ENCODE data around the gene HNRNPM. TPM values are rescaled to one million over a fixed set of nuclear protein-coding genes. Genes with fewer than 3 reads are reported as not detected.

The HNRNPM gene
- total and polyA plus RNA-seq, 2 donors (not counting 1 experiment from before 2014, with no cell fraction given) = 137 to 221 TPM

GRCh38 chr19:8397746-8398310 lies 46.9 kb upstream of the HNRNPM start:
- no peaks in the 10 kb centered on the region for H3K9me3 Mint-ChIP-seq (ENCODE audit: insufficient read depth)
- no peak overlapping the region for H3K27ac ChIP-seq (ENCODE audit: low read length in 2 of 2)
- peaks cover 80% of the 10 kb centered on the region for H4K20me1 ChIP-seq (ENCODE audit: control insufficient read depth, insufficient read depth, low read length, poor library complexity, severe bottlenecking)
- no peak overlapping the region for H3K27ac Mint-ChIP-seq
- no peak overlapping the region for H3K4me3 Mint-ChIP-seq
- H3K9ac ChIP-seq (ENCODE audit: low read length) = no peak overlapping the region
- H3K27me3 ChIP-seq (replicated peaks in 1 of 4; ENCODE audit: control extremely low read depth in 1 of 4, control insufficient read depth in 3 of 4, insufficient read depth in 4 of 4, low read length in 3 of 4) = no peaks in the 10 kb centered on the region
- ChIA-PET CTCF (interaction anchor here (0.9 kb wide), 1 partner anchor 44 kb away, joined by 4 read pairs; no protein-coding TSS in a partner anchor), POLR2A (no interaction called here)
- peaks cover 58% of the 10 kb centered on the region for H3K79me2 ChIP-seq (ENCODE audit: control insufficient read depth, insufficient read depth, low read length)
- no peak for TF ChIP-seq EZH2 (IDR thresholded peaks at IDR 0.05; ENCODE audit: borderline replicate concordance, insufficient read depth, low read depth, low read length, poor library complexity, severe bottlenecking)
- TF ChIP-seq, protein P1, sequence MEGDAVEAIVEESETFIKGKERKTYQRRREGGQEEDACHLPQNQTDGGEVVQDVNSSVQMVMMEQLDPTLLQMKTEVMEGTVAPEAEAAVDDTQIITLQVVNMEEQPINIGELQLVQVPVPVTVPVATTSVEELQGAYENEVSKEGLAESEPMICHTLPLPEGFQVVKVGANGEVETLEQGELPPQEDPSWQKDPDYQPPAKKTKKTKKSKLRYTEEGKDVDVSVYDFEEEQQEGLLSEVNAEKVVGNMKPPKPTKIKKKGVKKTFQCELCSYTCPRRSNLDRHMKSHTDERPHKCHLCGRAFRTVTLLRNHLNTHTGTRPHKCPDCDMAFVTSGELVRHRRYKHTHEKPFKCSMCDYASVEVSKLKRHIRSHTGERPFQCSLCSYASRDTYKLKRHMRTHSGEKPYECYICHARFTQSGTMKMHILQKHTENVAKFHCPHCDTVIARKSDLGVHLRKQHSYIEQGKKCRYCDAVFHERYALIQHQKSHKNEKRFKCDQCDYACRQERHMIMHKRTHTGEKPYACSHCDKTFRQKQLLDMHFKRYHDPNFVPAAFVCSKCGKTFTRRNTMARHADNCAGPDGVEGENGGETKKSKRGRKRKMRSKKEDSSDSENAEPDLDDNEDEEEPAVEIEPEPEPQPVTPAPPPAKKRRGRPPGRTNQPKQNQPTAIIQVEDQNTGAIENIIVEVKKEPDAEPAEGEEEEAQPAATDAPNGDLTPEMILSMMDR (IDR thresholded peaks at IDR 0.05) = no peak
- WGBS (ENCODE audit: insufficient coverage) = 100% methylated on average over 8 of the region's 10 CpGs
- peaks cover 0 to 18% of the 10 kb centered on the region in 2 experiments for H3K36me3 ChIP-seq (replicated peaks in 1 of 2; ENCODE audit: control extremely low read depth in 1 of 2, control insufficient read depth in 1 of 2, extremely low read depth in 1 of 2, insufficient read depth in 2 of 2, low read length in 1 of 2)
- no peaks in the 10 kb centered on the region for H3K4me1 ChIP-seq (ENCODE audit: control insufficient read depth in 2 of 2, insufficient read depth in 2 of 2, low read length in 2 of 2)
- no peak overlapping the region for H2AFZ ChIP-seq (ENCODE audit: insufficient read depth, low read depth, low read length, poor library complexity, severe bottlenecking)
- ATAC-seq (ENCODE audit: low read depth) = no peak
- intact Hi-C loops (cut with micrococcal nuclease) = loop anchor here (5.0 kb wide), 1 partner anchor 131 kb away; no protein-coding TSS in a partner anchor
- H3K4me2 ChIP-seq (replicated peaks; ENCODE audit: low read depth, low read length, poor library complexity, severe bottlenecking) = no peak overlapping the region
- no peaks in the 10 kb centered on the region for H3K9me3 ChIP-seq (ENCODE audit: control extremely low read depth in 1 of 3, control insufficient read depth in 2 of 3, insufficient read depth in 1 of 3, low read length in 2 of 3)
- H3K27me3 Mint-ChIP-seq = no peaks in the 10 kb centered on the region
- no peak overlapping the region for H3K4me3 ChIP-seq (ENCODE audit: control extremely low read depth in 1 of 5, extremely low read depth in 1 of 5, insufficient read depth in 1 of 5, low read depth in 2 of 5, low read length in 4 of 5)
- DNase-seq = no peak
- peaks cover 18% of the 10 kb centered on the region for H3K4me1 Mint-ChIP-seq

GRCh38 chr19:8398311-8398771 lies 46.4 kb upstream of the HNRNPM start:
- H3K4me1 Mint-ChIP-seq = peaks cover 15% of the 10 kb centered on the region
- DNase-seq = no peak
- H3K79me2 ChIP-seq (ENCODE audit: control insufficient read depth, insufficient read depth, low read length) = peaks cover 53% of the 10 kb centered on the region
- H4K20me1 ChIP-seq (ENCODE audit: control insufficient read depth, insufficient read depth, low read length, poor library complexity, severe bottlenecking) = peaks cover 75% of the 10 kb centered on the region
- no peaks in the 10 kb centered on the region for H3K27me3 Mint-ChIP-seq
- no peak overlapping the region for H3K9ac ChIP-seq (ENCODE audit: low read length)
- CTCF ChIA-PET = no interaction called here
- no peak overlapping the region for H3K27ac Mint-ChIP-seq
- no peak overlapping the region for H3K4me3 ChIP-seq (ENCODE audit: control extremely low read depth in 1 of 5, extremely low read depth in 1 of 5, insufficient read depth in 1 of 5, low read depth in 2 of 5, low read length in 4 of 5)
- no peaks in the 10 kb centered on the region for H3K9me3 Mint-ChIP-seq (ENCODE audit: insufficient read depth)
- H3K4me2 ChIP-seq (replicated peaks; ENCODE audit: low read depth, low read length, poor library complexity, severe bottlenecking) = no peak overlapping the region
- no peak overlapping the region for H2AFZ ChIP-seq (ENCODE audit: insufficient read depth, low read depth, low read length, poor library complexity, severe bottlenecking)
- POLR2A ChIA-PET = no interaction called here
- TF ChIP-seq, protein P1 (IDR thresholded peaks at IDR 0.05) = no peak
- no peak for TF ChIP-seq EZH2 (IDR thresholded peaks at IDR 0.05; ENCODE audit: borderline replicate concordance, insufficient read depth, low read depth, low read length, poor library complexity, severe bottlenecking)
- no peak overlapping the region for H3K27ac ChIP-seq (ENCODE audit: low read length in 2 of 2)
- 87% methylated on average over 8 of the region's 9 CpGs for WGBS (ENCODE audit: insufficient coverage)
- no peaks in the 10 kb centered on the region for H3K27me3 ChIP-seq (replicated peaks in 1 of 4; ENCODE audit: control extremely low read depth in 1 of 4, control insufficient read depth in 3 of 4, insufficient read depth in 4 of 4, low read length in 3 of 4)
- no peak overlapping the region for H3K4me3 Mint-ChIP-seq
- no peaks in the 10 kb centered on the region for H3K9me3 ChIP-seq (ENCODE audit: control extremely low read depth in 1 of 3, control insufficient read depth in 2 of 3, insufficient read depth in 1 of 3, low read length in 2 of 3)
- intact Hi-C loops (cut with micrococcal nuclease) = loop anchor here (5.0 kb wide), 1 partner anchor 131 kb away; no protein-coding TSS in a partner anchor
- peaks cover 0 to 23% of the 10 kb centered on the region in 2 experiments for H3K36me3 ChIP-seq (replicated peaks in 1 of 2; ENCODE audit: control extremely low read depth in 1 of 2, control insufficient read depth in 1 of 2, extremely low read depth in 1 of 2, insufficient read depth in 2 of 2, low read length in 1 of 2)
- ATAC-seq (ENCODE audit: low read depth) = no peak
- H3K4me1 ChIP-seq (ENCODE audit: control insufficient read depth in 2 of 2, insufficient read depth in 2 of 2, low read length in 2 of 2) = no peaks in the 10 kb centered on the region

Data from B cell (primary cell).